GM11168 (cell line): ENCODE measurements around the gene PBLD.
"Not testable (repeated sequence)": the region's sequence is repeated elsewhere in the genome, so short reads cannot be mapped to it uniquely, and the experiment has no call there.

ENCODE experiments used
- in situ Hi-C: fragments of 300-500 bp; cut with MboI; formaldehyde crosslinking; loops from one replicate; pipeline ENCODE4 v1.12.0; 2022; ENCODE audit warnings: low sequenced_read_pairs; ENCODE audit not compliant: unreplicated experiment

PBLD gene

GRCh38 chr10:68331455-68332258 is 1.1 kb downstream of the PBLD start, which contains the start of gene HNRNPH3:
TSS of gene HNRNPH3 (plus strand) at chr10:68332064. CDS start at chr10:68337222, 5,158 bp downstream.
- in situ Hi-C loops = no loop called here

GRCh38 chr10:68330852-68331454 is 1.8 kb downstream of the PBLD start:
- in situ Hi-C loops = no loop called here

DNA sequence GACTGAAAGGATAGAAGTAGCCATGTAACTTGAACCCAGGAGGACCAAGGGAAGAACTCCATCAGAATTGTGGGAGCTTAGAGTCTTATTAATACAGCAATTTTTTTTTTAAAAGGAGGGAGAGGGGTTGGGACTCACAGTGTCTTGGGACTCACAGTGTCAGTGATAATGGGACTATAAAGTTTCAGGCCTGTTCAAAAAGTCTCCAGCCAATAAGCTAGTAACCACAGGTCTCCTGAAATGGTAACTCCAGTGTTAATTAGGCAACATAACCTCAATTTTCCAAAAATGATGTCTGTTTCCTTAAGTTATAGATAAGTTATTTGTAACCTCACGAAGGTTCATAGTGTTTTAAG is 3.2 kb downstream of the PBLD start:
- in situ Hi-C loops = no loop called here

GRCh38 chr10:68327889-68328786 is 4.6 kb downstream of the PBLD start:
- in situ Hi-C loops = no loop called here

DNA sequence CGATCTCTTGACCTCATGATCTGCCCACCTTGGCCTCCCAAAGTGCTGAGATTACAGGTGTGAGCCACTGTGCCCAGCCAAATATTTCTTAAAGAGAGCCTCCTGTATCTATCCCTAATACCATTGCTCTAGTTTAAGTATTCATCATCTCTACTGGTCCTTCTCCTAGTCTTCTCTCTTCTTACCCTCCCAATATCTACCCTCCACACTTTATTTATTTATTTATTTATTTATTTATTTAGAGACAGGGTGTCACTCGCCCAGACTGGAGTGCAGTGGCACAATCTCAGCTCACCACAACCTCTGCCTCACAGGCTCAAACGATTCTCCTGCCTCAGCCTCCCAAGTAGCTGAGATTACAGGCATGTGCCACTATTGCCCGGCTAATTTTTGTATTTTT is 8.3 kb downstream of the PBLD start:
- in situ Hi-C loops = not testable (repeated sequence)

GRCh38 chr10:68318331-68319059 is 14.2 kb downstream of the PBLD start:
- in situ Hi-C loops = no loop called here

DNA sequence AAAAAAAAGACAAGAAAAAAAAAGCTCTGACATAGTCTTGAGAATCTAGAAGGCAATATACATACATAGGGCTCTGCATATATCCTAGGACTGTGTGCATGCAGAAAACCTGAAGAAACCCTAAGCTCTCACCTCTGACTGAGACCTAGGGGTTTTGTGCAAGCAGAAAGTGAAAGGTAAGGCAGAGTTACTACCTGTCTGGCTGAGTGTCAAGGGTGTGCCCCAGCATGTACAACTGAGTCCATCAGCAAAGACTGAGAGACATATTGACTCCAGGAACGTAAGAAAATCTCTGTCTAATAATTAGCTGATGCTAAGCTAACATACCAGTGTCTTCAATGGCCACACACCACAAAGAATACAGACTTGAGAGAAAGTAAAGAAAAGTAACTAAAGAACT is 17.1 kb downstream of the PBLD start:
- in situ Hi-C loops = no loop called here

- in situ Hi-C loops = not testable (repeated sequence)
These were observed 17.8 kb downstream of the PBLD start for GRCh38 chr10:68314930-68315329.

DNA sequence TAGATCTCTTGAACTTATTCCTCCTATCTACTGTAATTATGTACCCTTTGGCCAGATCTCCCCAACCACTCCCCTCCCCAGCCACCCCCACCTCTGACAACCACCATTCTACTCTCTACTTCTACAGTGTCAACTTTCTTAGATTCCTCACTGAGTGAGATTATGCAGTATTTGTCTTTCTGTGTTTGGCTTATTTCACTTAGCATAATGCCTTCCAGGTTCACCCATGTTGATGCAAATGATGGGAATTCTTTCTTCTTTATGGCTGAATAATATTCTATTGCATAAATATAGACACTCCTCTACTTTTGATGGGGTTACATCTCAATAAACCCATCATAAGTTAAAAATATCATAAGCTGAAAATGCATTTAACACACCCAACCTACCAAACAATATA is 22.2 kb downstream of the PBLD start:
- in situ Hi-C loops = no loop called here

DNA sequence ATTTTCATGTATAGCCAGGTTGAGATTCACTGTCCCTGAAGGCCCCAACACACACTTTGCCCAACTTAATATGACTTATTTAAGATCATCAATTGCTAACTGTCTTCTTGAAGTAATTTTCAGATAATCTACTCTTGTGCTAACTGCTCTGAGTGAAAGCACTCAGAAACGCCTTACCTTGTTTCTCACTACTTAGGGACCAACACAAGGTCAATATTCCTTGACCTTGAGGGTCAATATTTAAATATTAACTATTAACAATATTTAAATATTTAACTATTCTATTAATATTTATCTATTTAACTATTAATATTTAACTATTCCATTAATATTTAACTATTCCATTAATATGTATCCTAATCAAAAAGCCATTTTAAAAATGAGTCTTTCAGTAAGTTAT is 26.9 kb downstream of the PBLD start:
- in situ Hi-C loops = loop anchor here (5.0 kb wide), 1 partner anchor 94 kb away; no protein-coding TSS in a partner anchor

DNA sequence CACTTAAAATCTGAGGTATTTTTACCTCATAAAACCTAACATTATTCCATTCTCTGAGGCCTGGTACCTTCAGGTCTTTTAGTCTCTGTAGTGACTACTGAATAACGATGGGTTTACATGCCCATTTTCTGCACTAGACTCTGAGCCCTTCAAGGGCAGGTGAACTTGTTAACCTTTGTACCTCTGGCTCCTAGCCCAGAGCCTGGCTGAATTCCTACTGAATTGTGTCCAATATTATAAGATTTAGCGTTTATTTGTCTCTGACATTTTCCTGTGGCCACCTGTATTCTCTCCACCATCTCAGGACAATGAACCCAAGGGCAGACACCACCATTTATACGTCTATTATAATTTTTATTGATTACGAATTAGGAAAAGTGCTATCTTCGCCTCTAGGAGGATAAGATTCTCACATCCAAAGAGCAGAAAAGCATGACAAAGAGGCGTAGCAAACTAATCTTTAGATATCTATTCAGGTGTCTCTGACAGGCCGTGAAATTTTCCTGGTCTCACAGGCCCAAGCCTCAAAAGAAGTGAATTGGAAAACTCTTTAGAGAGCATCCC is 28.8 kb downstream of the PBLD start:
- in situ Hi-C loops = no loop called here

- in situ Hi-C loops = no loop called here
These were observed 29.9 kb downstream of the PBLD start for GRCh38 chr10:68302871-68303270.

- in situ Hi-C loops = no loop called here
These were observed 30.3 kb downstream of the PBLD start for GRCh38 chr10:68302503-68302823.

- in situ Hi-C loops = no loop called here
These were observed 30.8 kb downstream of the PBLD start for GRCh38 chr10:68301790-68302502.

- in situ Hi-C loops = no loop called here
These were observed 31.4 kb downstream of the PBLD start for GRCh38 chr10:68301301-68301700.

- in situ Hi-C loops = no loop called here
These were observed 35.7 kb downstream of the PBLD start for GRCh38 chr10:68296843-68297663.

DNA sequence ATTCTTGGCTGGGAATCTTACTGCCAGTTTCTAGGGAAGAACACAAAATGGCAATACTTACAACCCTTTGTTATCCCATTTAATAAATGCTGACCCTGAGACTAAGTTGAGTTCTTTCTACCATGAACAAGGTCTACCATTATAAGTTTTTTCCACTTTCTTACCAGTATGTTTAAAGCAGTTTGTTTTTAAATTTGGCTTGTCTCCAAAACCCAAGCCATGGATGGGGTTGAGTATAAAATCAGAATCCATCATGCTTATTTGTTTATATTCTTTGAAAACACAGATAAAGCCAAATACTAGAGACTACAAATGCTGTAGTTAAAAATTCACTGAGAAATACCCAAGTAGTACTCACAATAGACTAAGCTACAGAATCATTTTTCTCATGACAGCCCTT is 42.0 kb downstream of the PBLD start:
- in situ Hi-C loops = no loop called here

- in situ Hi-C loops = no loop called here
These were observed 44.0 kb downstream of the PBLD start for GRCh38 chr10:68288717-68289116.
